ENCODE measurements around the gene VPS18.

DNA sequence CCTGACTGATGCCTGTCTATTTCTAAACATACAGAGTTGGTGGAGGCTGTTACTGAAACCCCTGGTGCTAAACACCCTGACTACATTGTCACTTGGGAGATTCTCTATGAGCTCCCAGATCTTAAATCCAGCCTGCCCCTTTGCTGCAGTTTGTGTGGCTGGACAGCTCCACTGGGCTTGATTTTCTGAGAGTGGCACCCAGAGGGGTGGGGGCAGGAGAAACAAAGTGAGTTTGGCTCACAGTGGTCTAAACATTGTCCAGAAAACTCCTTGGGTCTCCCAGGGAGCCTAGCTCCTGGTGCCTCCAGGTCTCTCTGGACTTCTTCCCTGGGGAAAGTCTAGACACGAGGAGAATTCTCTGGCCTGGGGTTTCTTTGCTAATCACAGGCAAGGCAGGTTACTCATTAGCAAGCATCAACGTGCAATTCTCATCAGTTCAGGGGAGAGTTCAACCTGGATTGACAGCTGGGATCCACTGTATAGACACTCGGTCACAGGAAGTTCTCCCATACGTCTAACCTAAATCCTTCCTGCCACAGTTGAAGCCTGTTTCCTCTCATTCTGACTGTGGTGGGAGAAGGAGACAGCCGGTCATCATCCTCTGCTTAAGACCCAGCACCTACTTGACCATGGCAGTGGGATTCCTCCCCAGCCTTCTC, 27.8 kb downstream of the VPS18 start:
- TF ChIP-seq EZH2 (IDR thresholded peaks at IDR 0.05; ENCODE audit: insufficient read depth, poor library complexity, severe bottlenecking) (no peak), EZH2phosphoT487 (IDR thresholded peaks at IDR 0.05; ENCODE audit: insufficient read depth, low read depth) (no peak)

Data from GM23248 (cell line).